Midbrain (tissue), 1 donor: ENCODE results near the gene RENBP.

Source experiments
- DNase-seq: peaks from one replicate; lab custom pipeline; 2025; lab: John Stamatoyannopoulos, UW

Gene RENBP

GRCh38 chrX:153888344-153888743, 56.1 kb downstream of the RENBP start:
- DNase-seq: no peak

- DNase-seq: no peak
These were observed 57.1 kb downstream of the RENBP start for GRCh38 chrX:153887385-153887784.

- no peak for DNase-seq
These were observed 57.5 kb downstream of the RENBP start for GRCh38 chrX:153886915-153887314.

- no peak for DNase-seq
These were observed 58.2 kb downstream of the RENBP start, which contains the start of gene L1CAM for GRCh38 chrX:153885968-153886903. TSS of gene L1CAM (minus strand) at chrX:153886173. CDS start at chrX:153875836, 10,337 bp downstream.
